CD8-positive, alpha-beta memory T cell (primary cell): ENCODE measurements around the gene SLC25A15. TPM values are rescaled to one million over a fixed set of nuclear protein-coding genes. Genes with fewer than 3 reads are reported as not detected.

Source experiments
- CTCF ChIA-PET: fragments of 350-600 bp; sonication (Branson Sonifier 250); formaldehyde crosslinking; loops from one replicate; lab custom pipeline; 2021; ENCODE audit warnings: antibody characterized with exemption; lab: Charles Lee
- POLR2A ChIA-PET: fragments of 350-600 bp; sonication (Branson Sonifier 250); formaldehyde crosslinking; loops from one replicate; lab custom pipeline; 2021; ENCODE audit warnings: antibody characterized with exemption; lab: Charles Lee
- DNase-seq, 5 donors: peaks; one replicate each; pipeline versions ENCODE4 v3.0.0 to v3.0.0-alpha.2; 2020 to 2022; ENCODE audit warnings: mixed read lengths in 1 of 5
- H3K27ac ChIP-seq: one replicate; pipeline ENCODE4 v1.7.0; 2013; ENCODE audit warnings: low read depth, mild to moderate bottlenecking, low read length, moderate library complexity
- H3K27me3 ChIP-seq: 2 replicates; pipeline ENCODE4 v1.7.0; 2013; ENCODE audit warnings: low read length, mild to moderate bottlenecking; ENCODE audit not compliant: insufficient read depth, poor library complexity, severe bottlenecking
- H3K36me3 ChIP-seq: 2 replicates; pipeline ENCODE4 v1.7.0; 2013; ENCODE audit warnings: mild to moderate bottlenecking, low read length, moderate library complexity; ENCODE audit not compliant: insufficient read depth
- H3K4me1 ChIP-seq: 2 replicates; pipeline ENCODE4 v1.7.0; 2013; ENCODE audit warnings: mild to moderate bottlenecking, low read length, moderate library complexity; ENCODE audit not compliant: insufficient read depth
- H3K4me3 ChIP-seq: 2 replicates; pipeline ENCODE4 v1.7.0; 2013; ENCODE audit warnings: mild to moderate bottlenecking, low read length
- H3K9me3 ChIP-seq: 2 replicates; pipeline ENCODE4 v1.7.0; 2013; ENCODE audit warnings: mild to moderate bottlenecking, low read length
- H3K27ac Mint-ChIP-seq, 8 donors: one replicate each; pipeline ENCODE4 v1.8.0; 2020 to 2021; ENCODE audit warnings: mixed read lengths in 8 of 8, mild to moderate bottlenecking in 6 of 8, inconsistent platforms in 3 of 8, moderate library complexity in 3 of 8
- H3K27me3 Mint-ChIP-seq, 2 donors: one replicate each; pipeline ENCODE4 v1.8.0; 2020 to 2021; ENCODE audit warnings: mixed read lengths in 2 of 2, mild to moderate bottlenecking in 1 of 2, moderate library complexity in 1 of 2
- H3K36me3 Mint-ChIP-seq, 3 donors: one replicate each; pipeline ENCODE4 v1.8.0; 2020 to 2021; ENCODE audit warnings: mixed read lengths in 3 of 3, inconsistent platforms in 1 of 3, mild to moderate bottlenecking in 1 of 3
- H3K4me1 Mint-ChIP-seq, 3 donors: one replicate each; pipeline ENCODE4 v1.8.0; 2020 to 2021; ENCODE audit warnings: mixed read lengths in 3 of 3, inconsistent platforms in 1 of 3, mild to moderate bottlenecking in 1 of 3
- H3K4me3 Mint-ChIP-seq, 7 donors: one replicate each; pipeline ENCODE4 v1.8.0; 2020 to 2021; ENCODE audit warnings: mixed read lengths in 7 of 7, mild to moderate bottlenecking in 6 of 7, moderate library complexity in 4 of 7, inconsistent platforms in 2 of 7
- H3K9me3 Mint-ChIP-seq, 5 donors: one replicate each; pipeline ENCODE4 v1.8.0; 2020 to 2022; ENCODE audit warnings: mixed read lengths in 5 of 5, mild to moderate bottlenecking in 3 of 5, moderate library complexity in 2 of 5, inconsistent platforms in 1 of 5
- polyA plus RNA-seq: library from polyadenylated mRNA; unstranded; fragments of 300-500 nt; fragmentation: Illumina TruSeq; gene quantifications from one replicate; pipeline ENCODE4 v1.2.3, GENCODE V29; 2021
- total RNA-seq, 2 experiments: library from RNA; stranded (reverse); gene quantifications; one replicate each; pipeline ENCODE4 v1.2.3, GENCODE V29; 2021

The SLC25A15 gene
- total and polyA plus RNA-seq, 3 experiments from 2014 or later: 7.3 to 24.3 (median 23.9) TPM

DNA sequence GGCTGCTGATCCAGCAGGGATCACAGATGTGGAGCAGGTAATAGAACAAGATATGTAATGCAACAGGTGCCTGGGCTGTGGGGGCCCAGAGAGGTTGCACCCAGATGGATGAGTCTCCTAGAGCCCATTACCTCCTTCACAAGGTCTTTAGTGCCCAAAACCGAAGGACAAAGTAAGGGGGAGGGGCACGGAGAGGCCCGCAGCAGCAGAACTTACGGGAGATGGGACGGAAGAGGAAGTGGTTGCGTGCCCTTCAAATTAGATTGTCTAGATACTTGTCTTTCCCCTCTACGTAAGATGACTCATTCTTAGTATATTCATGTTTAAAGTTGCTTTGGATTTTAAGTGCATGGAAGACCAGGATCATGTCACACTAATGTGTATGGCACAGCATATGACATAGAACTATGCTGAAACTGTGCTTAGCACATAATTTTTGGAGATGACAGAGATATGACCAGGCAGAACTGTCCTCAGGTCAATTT lies 12.7 kb upstream of the SLC25A15 start:
- H3K4me1 ChIP-seq: peaks cover 23% of the 10 kb centered on the region
- Mint-ChIP-seq H3K27me3 (no peaks in the 10 kb centered on the region), H3K9me3 (no peaks in the 10 kb centered on the region), H3K4me1 (peaks cover 19 to 32% (median 27%) of the 10 kb centered on the region in 3 donors), H3K4me3 (peak overlapping the region; percentile 59 to 86 (median 83)), H3K36me3 (no peaks in the 10 kb centered on the region), H3K27ac (peak overlapping the region; percentile 91 to 99 (median 96))
- H3K4me3 ChIP-seq: peak overlapping the region; percentile 16
- H3K9me3 ChIP-seq: no peaks in the 10 kb centered on the region
- peak overlapping the region; percentile 19 for H3K27ac ChIP-seq
- CTCF ChIA-PET: interaction anchor here (0.8 to 2.6 kb wide), 22 partner anchors 8 to 1099 kb away, joined by 3 to 21 read pairs (median 6); partner anchors contain the start of genes SLC25A15 and WBP4
- POLR2A ChIA-PET: interaction anchor here (1.5 to 3.1 kb wide), 2 partner anchors 12 to 144 kb away, joined by 5 to 10 read pairs; partner anchors contain the start of gene SLC25A15
- no peaks in the 10 kb centered on the region for H3K27me3 ChIP-seq
- H3K36me3 ChIP-seq: no peaks in the 10 kb centered on the region
- peak; percentile 49 to 84 (median 70) for DNase-seq

- POLR2A ChIA-PET: interaction anchor here (1.5 to 3.1 kb wide), 2 partner anchors 12 to 144 kb away, joined by 5 to 10 read pairs; partner anchors contain the start of gene SLC25A15
- H3K27me3 Mint-ChIP-seq: no peaks in the 10 kb centered on the region
- peak overlapping the region; percentile 16 for H3K4me3 ChIP-seq
Measured at GRCh38 chr13:40777166-40777808, 12.1 kb upstream of the SLC25A15 start.

DNA sequence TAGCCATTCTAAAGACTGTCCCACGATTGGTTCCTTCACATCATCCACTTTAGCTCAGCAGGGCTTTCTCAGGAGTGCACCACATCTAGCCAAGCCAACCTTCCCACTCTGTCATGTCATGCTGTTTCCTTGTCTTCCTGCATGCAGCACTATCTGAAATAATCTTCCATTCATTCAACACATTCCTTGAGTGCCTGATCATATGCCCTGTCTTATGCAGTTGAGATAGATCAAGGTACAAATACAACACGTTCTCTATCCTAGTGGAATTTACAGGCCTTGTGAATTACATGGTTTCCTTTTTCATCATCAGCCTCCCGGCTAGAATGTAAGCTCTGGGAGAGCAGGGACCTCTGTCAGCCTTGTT lies 11.6 kb upstream of the SLC25A15 start:
- H3K36me3 Mint-ChIP-seq: no peaks in the 10 kb centered on the region
- H3K9me3 Mint-ChIP-seq: no peaks in the 10 kb centered on the region
- peak overlapping the region; percentile 91 to 99 (median 96) for H3K27ac Mint-ChIP-seq
- H3K4me1 Mint-ChIP-seq: peaks cover 19 to 27% (median 27%) of the 10 kb centered on the region in 3 donors
- ChIA-PET CTCF (interaction anchor here (0.8 to 2.6 kb wide), 22 partner anchors 9 to 1100 kb away, joined by 3 to 21 read pairs (median 6); partner anchors contain the start of genes SLC25A15 and WBP4), POLR2A (interaction anchor here (1.5 to 3.1 kb wide), 2 partner anchors 11 to 143 kb away, joined by 5 to 10 read pairs; partner anchors contain the start of gene SLC25A15)
- Histone ChIP-seq H3K27ac (peak overlapping the region; percentile 1), H3K27me3 (no peaks in the 10 kb centered on the region), H3K4me1 (peaks cover 23% of the 10 kb centered on the region), H3K36me3 (no peaks in the 10 kb centered on the region), H3K9me3 (no peaks in the 10 kb centered on the region), H3K4me3 (peak overlapping the region; percentile 16)
- DNase-seq: no peak
- H3K4me3 Mint-ChIP-seq: peak overlapping the region; percentile 4 to 86 (median 83)
- H3K27me3 Mint-ChIP-seq: no peaks in the 10 kb centered on the region

More at GRCh38 chr13:40777166-40777808, 12.1 kb upstream of the SLC25A15 start:
- no peaks in the 10 kb centered on the region for H3K36me3 Mint-ChIP-seq
- peaks cover 19 to 32% (median 27%) of the 10 kb centered on the region in 3 donors for H3K4me1 Mint-ChIP-seq
- H3K9me3 Mint-ChIP-seq: no peaks in the 10 kb centered on the region
- no peaks in the 10 kb centered on the region for H3K9me3 ChIP-seq
- H3K4me3 Mint-ChIP-seq: peak overlapping the region; percentile 59 to 86 (median 83)
- peak overlapping the region; percentile 91 to 99 (median 96) for H3K27ac Mint-ChIP-seq
- DNase-seq: peak in 3 of 5 donors; percentile 41 to 55 (median 52)
- CTCF ChIA-PET: interaction anchor here (0.8 to 2.6 kb wide), 23 partner anchors 9 to 1100 kb away, joined by 3 to 21 read pairs (median 6); partner anchors contain the start of genes SLC25A15 and WBP4
- peak overlapping the region; percentile 19 for H3K27ac ChIP-seq
- H3K4me1 ChIP-seq: peaks cover 23% of the 10 kb centered on the region
- H3K36me3 ChIP-seq: no peaks in the 10 kb centered on the region
- no peaks in the 10 kb centered on the region for H3K27me3 ChIP-seq

DNA sequence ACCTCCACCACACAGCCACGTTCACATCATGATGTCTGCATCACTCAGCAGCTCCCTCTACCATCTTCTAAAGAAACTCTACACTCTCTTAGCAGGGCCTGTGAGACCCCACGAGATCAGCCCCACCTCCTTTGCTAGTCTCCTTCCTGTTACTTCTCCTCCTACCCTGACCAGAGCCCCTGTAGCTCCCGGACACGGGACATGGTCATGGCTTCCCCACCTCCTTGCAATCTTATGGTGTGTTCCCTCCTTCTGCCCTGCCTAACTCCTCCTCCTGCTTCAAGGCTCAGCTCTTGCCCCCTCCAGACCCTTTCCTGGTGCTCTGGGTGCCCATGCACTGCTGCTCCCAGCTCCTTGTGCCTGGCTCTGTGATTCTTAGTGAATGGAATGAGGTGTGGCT lies 10.4 kb upstream of the SLC25A15 start:
- Histone ChIP-seq H3K4me1 (peaks cover 23% of the 10 kb centered on the region), H3K27me3 (no peaks in the 10 kb centered on the region), H3K36me3 (no peaks in the 10 kb centered on the region), H3K9me3 (no peaks in the 10 kb centered on the region), H3K4me3 (no peak overlapping the region), H3K27ac (no peak overlapping the region)
- peak overlapping the region in 6 of 8 donors; percentile 11 to 96 (median 67) for H3K27ac Mint-ChIP-seq
- no peak for DNase-seq
- H3K4me1 Mint-ChIP-seq: peaks cover 19 to 27% (median 27%) of the 10 kb centered on the region in 3 donors
- H3K36me3 Mint-ChIP-seq: no peaks in the 10 kb centered on the region
- H3K27me3 Mint-ChIP-seq: no peaks in the 10 kb centered on the region
- no peaks in the 10 kb centered on the region for H3K9me3 Mint-ChIP-seq
- ChIA-PET CTCF (interaction anchor here (1.2 to 1.6 kb wide), 3 partner anchors 12 to 1096 kb away, joined by 3 to 4 read pairs (median 3); no protein-coding TSS in a partner anchor), POLR2A (no interaction called here)
- H3K4me3 Mint-ChIP-seq: peak overlapping the region in 2 of 7 donors; percentile 29 to 62

GRCh38 chr13:40779796-40780285 lies 9.6 kb upstream of the SLC25A15 start:
- peaks cover 19 to 27% (median 27%) of the 10 kb centered on the region in 3 donors for H3K4me1 Mint-ChIP-seq
- Histone ChIP-seq H3K4me3 (no peak overlapping the region), H3K4me1 (peaks cover 23% of the 10 kb centered on the region), H3K27me3 (no peaks in the 10 kb centered on the region), H3K9me3 (no peaks in the 10 kb centered on the region), H3K27ac (no peak overlapping the region), H3K36me3 (no peaks in the 10 kb centered on the region)
- no peak for DNase-seq
- H3K36me3 Mint-ChIP-seq: no peaks in the 10 kb centered on the region
- peak overlapping the region in 1 of 8 donors; percentile 38 for H3K27ac Mint-ChIP-seq
- no peaks in the 10 kb centered on the region for H3K27me3 Mint-ChIP-seq
- no peak overlapping the region for H3K4me3 Mint-ChIP-seq
- ChIA-PET CTCF (interaction anchor here (0.6 to 1.6 kb wide), 3 partner anchors 8 to 1096 kb away, joined by 3 to 4 read pairs (median 3); no protein-coding TSS in a partner anchor), POLR2A (interaction anchor here (0.6 kb wide), 1 partner anchor 1067 kb away, joined by 3 read pairs; no protein-coding TSS in a partner anchor)
- H3K9me3 Mint-ChIP-seq: no peaks in the 10 kb centered on the region

DNA sequence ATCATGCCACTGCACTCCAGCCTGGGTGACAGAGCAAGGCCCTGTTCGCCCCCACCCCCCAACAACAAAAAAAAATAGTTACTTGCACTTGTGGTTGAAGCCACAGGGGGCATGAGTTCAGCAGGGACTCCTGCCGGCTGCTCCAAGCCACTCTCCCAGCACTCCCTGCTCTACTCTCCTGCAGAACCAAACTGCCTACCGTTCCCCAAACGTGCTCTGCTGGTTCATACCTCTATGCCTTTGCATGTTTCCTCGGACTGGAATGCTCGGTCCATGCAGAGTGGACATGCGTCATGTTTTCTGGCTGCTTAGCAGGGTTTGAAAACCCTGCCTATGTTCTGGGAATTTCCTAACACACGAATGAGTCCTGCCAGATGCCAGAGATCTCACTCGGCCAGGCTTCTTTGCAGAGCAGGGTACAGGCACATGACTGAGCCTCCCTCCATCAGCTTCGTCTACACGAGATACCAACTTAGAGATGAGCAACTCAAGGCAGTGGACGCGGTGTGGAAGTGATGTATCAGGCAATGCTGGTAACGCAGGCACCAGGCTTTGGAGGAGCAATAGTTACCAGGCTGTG lies 8.5 kb upstream of the SLC25A15 start:
- ChIA-PET POLR2A (no interaction called here), CTCF (no interaction called here)
- no peaks in the 10 kb centered on the region for H3K27me3 ChIP-seq
- peak overlapping the region in 3 of 8 donors; percentile 23 to 72 (median 35) for H3K27ac Mint-ChIP-seq
- no peak overlapping the region for H3K4me3 ChIP-seq
- no peaks in the 10 kb centered on the region for H3K36me3 ChIP-seq
- H3K9me3 Mint-ChIP-seq: no peaks in the 10 kb centered on the region
- no peak overlapping the region for H3K4me3 Mint-ChIP-seq
- H3K4me1 Mint-ChIP-seq: peaks cover 15 to 25% (median 21%) of the 10 kb centered on the region in 3 donors
- H3K27ac ChIP-seq: no peak overlapping the region
- no peaks in the 10 kb centered on the region for H3K9me3 ChIP-seq
- no peaks in the 10 kb centered on the region for H3K36me3 Mint-ChIP-seq
- no peak for DNase-seq
- H3K4me1 ChIP-seq: peaks cover 22% of the 10 kb centered on the region
- no peaks in the 10 kb centered on the region for H3K27me3 Mint-ChIP-seq

DNA sequence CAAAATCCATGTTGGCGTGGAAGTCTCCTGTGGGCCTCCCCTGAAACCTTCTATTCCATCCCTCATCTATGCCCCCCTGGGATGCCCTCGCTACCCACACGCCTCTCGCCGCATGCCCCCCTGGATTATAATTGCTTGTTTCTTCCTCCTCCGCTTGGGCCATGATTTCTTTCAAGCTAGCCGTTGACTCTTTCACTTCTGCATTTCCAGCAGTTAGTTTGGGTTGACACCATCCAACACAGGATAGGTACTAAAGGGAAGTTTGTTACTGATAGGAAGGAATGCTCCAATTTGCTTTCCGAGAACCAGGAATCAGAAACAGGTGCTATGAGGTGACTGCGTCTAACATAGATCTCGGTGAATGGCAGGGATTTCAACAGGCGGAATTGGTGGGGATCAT lies 7.7 kb upstream of the SLC25A15 start:
- Histone ChIP-seq H3K27ac (no peak overlapping the region), H3K27me3 (no peaks in the 10 kb centered on the region), H3K36me3 (no peaks in the 10 kb centered on the region), H3K9me3 (no peaks in the 10 kb centered on the region), H3K4me3 (no peak overlapping the region), H3K4me1 (peaks cover 14% of the 10 kb centered on the region)
- DNase-seq: no peak
- Mint-ChIP-seq H3K27ac (peak overlapping the region in 3 of 8 donors; percentile 29 to 65 (median 46)), H3K27me3 (peaks cover 0 to 2% of the 10 kb centered on the region in 2 donors), H3K4me3 (no peak overlapping the region), H3K4me1 (peaks cover 10 to 22% (median 19%) of the 10 kb centered on the region in 3 donors), H3K9me3 (no peaks in the 10 kb centered on the region), H3K36me3 (no peaks in the 10 kb centered on the region)
- ChIA-PET POLR2A (no interaction called here), CTCF (no interaction called here)
